HFF-Myc (cell line): ENCODE measurements around the gene TNFAIP1.

Experiments
- DNase-seq: peaks from one replicate; pipeline ENCODE4 v3.0.0-alpha.2; 2011; ENCODE audit warnings: low read depth; ENCODE audit errors: extremely low read depth
- H3K4me3 ChIP-seq: replicated peaks from 2 replicates; pipeline ENCODE4 v1.5.1; 2011; ENCODE audit warnings: low read depth, mild to moderate bottlenecking, control low read depth, low read length
- CTCF ChIP-seq: IDR thresholded peaks from 2 replicates; pipeline ENCODE4 v1.5.1; 2012; ENCODE audit warnings: mild to moderate bottlenecking, low read depth, low read length, control low read depth; ENCODE audit errors: missing control alignments

TNFAIP1 gene

GRCh38 chr17:28384281-28385036, 48.9 kb downstream of the TNFAIP1 start:
- no peak for DNase-seq
- TF ChIP-seq CTCF, result no peak
- H3K4me3 ChIP-seq, result no peak overlapping the region

GRCh38 chr17:28385037-28385400, 49.5 kb downstream of the TNFAIP1 start:
- no peak overlapping the region for H3K4me3 ChIP-seq
- no peak for DNase-seq
- no peak for TF ChIP-seq CTCF

GRCh38 chr17:28385406-28385805, 49.8 kb downstream of the TNFAIP1 start:
- DNase-seq, result no peak
- no peak overlapping the region for H3K4me3 ChIP-seq
- TF ChIP-seq CTCF, result no peak

GRCh38 chr17:28386391-28386790, 50.8 kb downstream of the TNFAIP1 start:
- DNase-seq, result no peak
- no peak for TF ChIP-seq CTCF
- no peak overlapping the region for H3K4me3 ChIP-seq

- no peak for DNase-seq
- TF ChIP-seq CTCF, result no peak
- H3K4me3 ChIP-seq, result no peak overlapping the region
Observed at GRCh38 chr17:28388106-28388505, 52.5 kb downstream of the TNFAIP1 start.

GRCh38 chr17:28390141-28390540, 54.6 kb downstream of the TNFAIP1 start:
- no peak for TF ChIP-seq CTCF
- DNase-seq, result no peak
- no peak overlapping the region for H3K4me3 ChIP-seq

- no peak overlapping the region for H3K4me3 ChIP-seq
- DNase-seq, result no peak
- no peak for TF ChIP-seq CTCF
Observed at GRCh38 chr17:28390563-28390962, 55.0 kb downstream of the TNFAIP1 start.
